A549 (cell line): ENCODE data around the gene CSGALNACT2. TPM values are rescaled to one million over a fixed set of nuclear protein-coding genes. Genes with fewer than 3 reads are reported as not detected.
A peak's percentile ranks its signal among the peaks of the same experiment; 100 is the strongest.

Experiments
- ATAC-seq, 2 experiments: fragments of 200-7000 bp in 1 of 2; fragments of >200 bp in 1 of 2; cut with Nextera tagmentation in 1 of 2; cut with Tn5 transposase in 1 of 2; 3 replicates each; pipeline versions ENCODE4 v1.8.0 to v1.9.1; 2018 to 2020; ENCODE audit warnings: mild to moderate bottlenecking in 1 of 2, moderate library complexity in 1 of 2
- CTCF ChIA-PET: fragments of 300-600 bp; sonication (Branson Sonifier 250); formaldehyde crosslinking; extraction: SDS; loops from one replicate; lab custom pipeline; 2021; ENCODE audit warnings: antibody characterized with exemption, inconsistent platforms; lab: Yijun Ruan, JAX
- POLR2A ChIA-PET: fragments of 350-600 bp; formaldehyde crosslinking; extraction: SDS; loops from one replicate; lab custom pipeline; 2021; ENCODE audit warnings: antibody characterized with exemption, inconsistent platforms; lab: Yijun Ruan, JAX
- DNase-seq, 2 experiments: peaks; one replicate each; pipeline versions ENCODE4 v3.0.0 to v3.0.0-alpha.2; 2011 to 2016; ENCODE audit warnings: low read depth in 1 of 2, low spot score in 1 of 2
- FAIRE-seq: peaks from 2 replicates; lab custom pipeline; 2011; peaks lifted over from hg19 to GRCh38; lab: Jason Lieb, UNC
- H3K27ac ChIP-seq, 2 experiments: fragments of >200 bp; sonication (Bioruptor Twin); formaldehyde crosslinking; 3 replicates each; pipeline ENCODE4 v1.5.1; 2016 to 2017
- H3K4me1 ChIP-seq: fragments of >200 bp; sonication (Bioruptor Twin); formaldehyde crosslinking; 3 replicates; pipeline ENCODE4 v1.6.1; 2016
- H3K4me2 ChIP-seq: fragments of >200 bp; sonication (Bioruptor Twin); formaldehyde crosslinking; 3 replicates; pipeline ENCODE4 v1.6.1; 2016
- H3K4me3 ChIP-seq: fragments of >200 bp; sonication (Bioruptor Twin); formaldehyde crosslinking; 3 replicates; pipeline ENCODE4 v1.5.1; 2016
- H3K9me3 ChIP-seq: fragments of >200 bp; sonication (Bioruptor Twin); formaldehyde crosslinking; 3 replicates; pipeline ENCODE4 v1.6.1; 2016
- BHLHE40 ChIP-seq: IDR thresholded peaks from 2 replicates; pipeline ENCODE4 v1.6.1; 2012; ENCODE audit warnings: low read depth, low read length, inconsistent platforms
- CBX8 ChIP-seq: fragments of 200-600 bp; sonication (generic); IDR thresholded peaks from 2 replicates; pipeline ENCODE4 v1.6.1; 2016
- CHD2 ChIP-seq: fragments of 150-350 bp; IDR thresholded peaks from 2 replicates; pipeline ENCODE4 v1.6.1; 2014; ENCODE audit warnings: low read length; ENCODE audit not compliant: partially characterized antibody
- EHF ChIP-seq: fragments of 250-450 bp; sonication (Bioruptor Pico); IDR thresholded peaks from 2 replicates; pipeline ENCODE4 v1.5.0; 2020; ENCODE audit warnings: mild to moderate bottlenecking
- FOSL2 ChIP-seq, 2 experiments: fragments of 450-650 bp in 1 of 2; fragments of >200 bp in 1 of 2; sonication (Bioruptor Twin) in 1 of 2; formaldehyde crosslinking; IDR thresholded peaks; 2 replicates each; pipeline versions ENCODE4 v1.5.0 to v1.6.1; 2016 to 2020; ENCODE audit warnings: mild to moderate bottlenecking in 1 of 2, moderate library complexity in 1 of 2
- HOXA7 ChIP-seq: fragments of 250-450 bp; sonication (Bioruptor Pico); IDR thresholded peaks from 2 replicates; pipeline ENCODE4 v1.5.0; 2020; ENCODE audit warnings: mild to moderate bottlenecking, moderate library complexity
- NFE2L2 ChIP-seq: fragments of 150-350 bp; conservative IDR thresholded peaks from 2 replicates; pipeline ENCODE4 v1.6.1; 2014; ENCODE audit warnings: low read length
- NPAS2 ChIP-seq: fragments of 250-450 bp; sonication (Bioruptor Pico); IDR thresholded peaks from 2 replicates; pipeline ENCODE4 v1.8.0; 2022; ENCODE audit warnings: mild to moderate bottlenecking, moderate library complexity, borderline replicate concordance
- NR3C1 ChIP-seq: fragments of >200 bp; sonication (Bioruptor Twin); formaldehyde crosslinking; IDR thresholded peaks from 3 replicates; pipeline ENCODE4 v1.6.1; 2017
- RAD21 ChIP-seq, 2 experiments: fragments of >200 bp in 1 of 2; sonication (Bioruptor Twin) in 1 of 2; formaldehyde crosslinking in 1 of 2; IDR thresholded peaks in 1 of 2; conservative IDR thresholded peaks in 1 of 2; 2 replicates in 1 of 2; 3 replicates in 1 of 2; pipeline ENCODE4 v1.6.1; 2012 to 2018; ENCODE audit warnings: inconsistent platforms in 1 of 2
- RARB ChIP-seq: fragments of 250-450 bp; sonication (Bioruptor Pico); IDR thresholded peaks from 2 replicates; pipeline ENCODE4 v1.8.0; 2021; ENCODE audit warnings: mild to moderate bottlenecking, moderate library complexity
- RNF2 ChIP-seq: fragments of 200-600 bp; sonication (generic); IDR thresholded peaks from 2 replicates; pipeline ENCODE4 v1.6.1; 2016; ENCODE audit warnings: low read depth, mild to moderate bottlenecking, antibody characterized with exemption, moderate library complexity, borderline replicate concordance
- TP53 ChIP-seq: fragments of 250-450 bp; sonication (Bioruptor Pico); IDR thresholded peaks from 2 replicates; pipeline ENCODE4 v1.5.0; 2021; ENCODE audit warnings: mild to moderate bottlenecking, moderate library complexity
- ZSCAN20 ChIP-seq: fragments of 250-450 bp; sonication (Bioruptor Pico); IDR thresholded peaks from 2 replicates; pipeline ENCODE4 v1.8.0; 2022; ENCODE audit warnings: mild to moderate bottlenecking, moderate library complexity
- WGBS: methylation state at CpG from one replicate; pipeline ENCODE4 v1.1.6; 2017; ENCODE audit errors: missing lambda C conversion rate; 5-methylcytosine and 5-hydroxymethylcytosine counted together
- polyA plus RNA-seq, 4 experiments: library from polyadenylated mRNA; depleted of rRNA in 3 of 4; stranded (reverse); fragments of >200 nt; fragmentation: RNase III in 1 of 4; extraction: RNeasy Plus Mini Kit Qiagen cat#74134 plus additional on column Dnase treatment in 1 of 4; gene quantifications; 2 replicates in 3 of 4; 3 replicates in 1 of 4; pipeline ENCODE4 v1.2.3, GENCODE V29; 2011 to 2017
- TF ChIP-seq, protein P1 (sequence below): fragments of >200 bp; sonication (Bioruptor Twin); formaldehyde crosslinking; IDR thresholded peaks from 3 replicates; pipeline ENCODE4 v1.5.1; 2016
- TF ChIP-seq, protein P2 (sequence below): fragments of 250-450 bp; sonication (Bioruptor Pico); IDR thresholded peaks from 2 replicates; pipeline ENCODE4 v1.5.0; 2020; ENCODE audit warnings: low read depth, mild to moderate bottlenecking, moderate library complexity
- TF ChIP-seq, protein P3 (sequence below): fragments of 250-450 bp; sonication (Bioruptor Pico); IDR thresholded peaks from 2 replicates; pipeline ENCODE4 v1.5.0; 2021; ENCODE audit warnings: mild to moderate bottlenecking, moderate library complexity, borderline replicate concordance

Gene CSGALNACT2
- polyA plus RNA-seq, 2 of the 4 experiments (the other 2 are of a cell fraction): 11.2 to 29.9 TPM

DNA sequence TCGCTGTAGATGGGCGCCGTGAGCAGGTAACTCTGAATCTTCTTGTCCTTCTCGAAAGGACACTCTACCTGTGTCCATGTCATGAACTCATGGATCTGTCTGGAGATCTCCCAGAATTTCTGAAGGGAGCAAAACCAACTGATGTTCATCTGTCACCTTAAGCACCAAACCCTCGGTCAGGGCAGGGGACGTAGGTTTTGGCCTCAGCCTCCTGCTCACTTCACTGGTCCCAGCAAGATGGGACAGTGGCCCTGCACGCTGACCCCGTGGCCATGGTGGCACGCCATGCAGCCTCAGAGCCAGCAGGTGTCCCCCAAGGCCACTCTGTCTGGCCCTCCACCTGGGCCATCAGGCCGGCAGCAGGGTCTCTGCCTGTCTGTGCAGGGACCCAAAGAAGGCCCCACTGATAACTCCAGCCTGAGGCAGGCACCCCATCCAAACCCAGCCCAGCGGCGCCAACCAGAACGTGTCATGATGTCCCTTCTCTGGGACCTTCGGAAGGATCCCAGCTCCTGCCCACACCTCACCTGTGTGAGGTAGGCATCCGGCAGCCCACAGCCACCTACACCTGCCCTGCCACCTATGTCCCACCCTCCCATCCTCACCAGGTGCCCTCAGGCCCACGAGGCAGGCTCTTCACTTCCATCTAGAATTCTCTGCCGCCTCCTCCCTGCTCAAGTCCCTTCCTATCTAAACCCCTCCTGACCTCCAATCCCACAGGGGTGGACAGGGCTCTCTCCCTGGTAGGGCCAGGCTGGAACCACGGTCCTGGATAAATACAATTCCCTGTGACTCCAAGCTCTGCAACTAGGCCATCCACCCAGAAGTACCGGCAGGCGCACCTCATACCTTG, 59.0 kb downstream of the CSGALNACT2 start (continued):
- TF ChIP-seq, protein P1, sequence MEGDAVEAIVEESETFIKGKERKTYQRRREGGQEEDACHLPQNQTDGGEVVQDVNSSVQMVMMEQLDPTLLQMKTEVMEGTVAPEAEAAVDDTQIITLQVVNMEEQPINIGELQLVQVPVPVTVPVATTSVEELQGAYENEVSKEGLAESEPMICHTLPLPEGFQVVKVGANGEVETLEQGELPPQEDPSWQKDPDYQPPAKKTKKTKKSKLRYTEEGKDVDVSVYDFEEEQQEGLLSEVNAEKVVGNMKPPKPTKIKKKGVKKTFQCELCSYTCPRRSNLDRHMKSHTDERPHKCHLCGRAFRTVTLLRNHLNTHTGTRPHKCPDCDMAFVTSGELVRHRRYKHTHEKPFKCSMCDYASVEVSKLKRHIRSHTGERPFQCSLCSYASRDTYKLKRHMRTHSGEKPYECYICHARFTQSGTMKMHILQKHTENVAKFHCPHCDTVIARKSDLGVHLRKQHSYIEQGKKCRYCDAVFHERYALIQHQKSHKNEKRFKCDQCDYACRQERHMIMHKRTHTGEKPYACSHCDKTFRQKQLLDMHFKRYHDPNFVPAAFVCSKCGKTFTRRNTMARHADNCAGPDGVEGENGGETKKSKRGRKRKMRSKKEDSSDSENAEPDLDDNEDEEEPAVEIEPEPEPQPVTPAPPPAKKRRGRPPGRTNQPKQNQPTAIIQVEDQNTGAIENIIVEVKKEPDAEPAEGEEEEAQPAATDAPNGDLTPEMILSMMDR: no peak
- TF ChIP-seq, protein P2, sequence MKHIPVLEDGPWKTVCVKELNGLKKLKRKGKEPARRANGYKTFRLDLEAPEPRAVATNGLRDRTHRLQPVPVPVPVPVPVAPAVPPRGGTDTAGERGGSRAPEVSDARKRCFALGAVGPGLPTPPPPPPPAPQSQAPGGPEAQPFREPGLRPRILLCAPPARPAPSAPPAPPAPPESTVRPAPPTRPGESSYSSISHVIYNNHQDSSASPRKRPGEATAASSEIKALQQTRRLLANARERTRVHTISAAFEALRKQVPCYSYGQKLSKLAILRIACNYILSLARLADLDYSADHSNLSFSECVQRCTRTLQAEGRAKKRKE (CRISPR knock-in tag): no peak
- TF ChIP-seq, protein P3, sequence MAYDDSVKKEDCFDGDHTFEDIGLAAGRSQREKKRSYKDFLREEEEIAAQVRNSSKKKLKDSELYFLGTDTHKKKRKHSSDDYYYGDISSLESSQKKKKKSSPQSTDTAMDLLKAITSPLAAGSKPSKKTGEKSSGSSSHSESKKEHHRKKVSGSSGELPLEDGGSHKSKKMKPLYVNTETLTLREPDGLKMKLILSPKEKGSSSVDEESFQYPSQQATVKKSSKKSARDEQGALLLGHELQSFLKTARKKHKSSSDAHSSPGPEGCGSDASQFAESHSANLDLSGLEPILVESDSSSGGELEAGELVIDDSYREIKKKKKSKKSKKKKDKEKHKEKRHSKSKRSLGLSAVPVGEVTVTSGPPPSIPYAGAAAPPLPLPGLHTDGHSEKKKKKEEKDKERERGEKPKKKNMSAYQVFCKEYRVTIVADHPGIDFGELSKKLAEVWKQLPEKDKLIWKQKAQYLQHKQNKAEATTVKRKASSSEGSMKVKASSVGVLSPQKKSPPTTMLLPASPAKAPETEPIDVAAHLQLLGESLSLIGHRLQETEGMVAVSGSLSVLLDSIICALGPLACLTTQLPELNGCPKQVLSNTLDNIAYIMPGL (CRISPR knock-in tag): no peak

DNA sequence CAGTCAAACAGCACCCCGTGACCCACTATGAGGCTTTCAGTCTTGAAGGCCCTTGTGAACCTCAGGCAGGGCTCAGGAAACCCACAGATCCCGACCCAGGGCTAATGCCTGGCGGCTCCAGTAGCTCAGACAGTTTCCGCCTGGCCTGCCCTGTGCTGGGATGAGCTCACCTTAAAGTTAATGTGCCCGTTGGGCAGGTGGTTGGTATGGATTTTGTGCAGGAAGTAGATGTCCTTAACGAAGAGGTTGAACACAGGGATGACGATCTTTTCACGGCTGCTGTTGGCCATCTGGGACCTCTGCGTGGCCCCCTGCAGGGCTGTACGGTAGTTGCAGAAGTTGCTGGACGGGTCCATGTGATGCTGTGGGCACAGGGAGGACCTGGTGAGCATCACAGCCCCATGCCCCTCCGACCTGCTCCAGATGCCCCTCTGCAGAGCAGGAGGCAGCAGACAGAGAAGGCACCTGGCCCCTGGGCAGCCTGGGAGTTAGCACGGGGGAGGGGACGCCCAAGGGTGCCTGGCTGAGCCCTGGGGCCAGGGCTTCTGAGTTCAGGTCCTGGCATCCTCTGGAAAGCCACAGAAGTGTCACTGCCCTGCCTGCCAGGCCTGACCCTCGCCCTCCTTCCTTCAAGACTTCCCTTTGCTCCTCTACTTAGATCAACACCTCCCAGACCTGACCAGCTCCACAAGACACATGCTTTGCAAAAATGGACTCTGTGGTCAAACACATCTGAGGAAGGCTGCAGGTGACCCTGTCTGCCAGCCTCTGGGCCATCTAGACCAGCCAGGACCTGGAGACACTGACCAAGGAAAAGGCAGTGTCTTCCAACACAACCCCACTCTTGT, 59.8 kb downstream of the CSGALNACT2 start:
- H3K4me1 ChIP-seq: no peaks in the 10 kb centered on the region
- peak; percentile 31 to 56; a peak in 3 of 6 replicates for ATAC-seq
- H3K27ac ChIP-seq: no peak overlapping the region
- DNase-seq: peak; percentile 23 to 47
- WGBS: 64% methylated on average over 13 of the region's 15 CpGs
- POLR2A ChIA-PET: no interaction called here
- H3K4me2 ChIP-seq: no peak overlapping the region
- no peaks in the 10 kb centered on the region for H3K9me3 ChIP-seq
- no peak overlapping the region for H3K4me3 ChIP-seq
- FAIRE-seq: no peak
- no peak for TF ChIP-seq EHF (CRISPR knock-in tag)
- TF ChIP-seq RNF2: no peak
- no peak for TF ChIP-seq RARB
- no peak for TF ChIP-seq BHLHE40
- TF ChIP-seq CHD2: no peak
- TF ChIP-seq FOSL2 (IDR thresholded peaks at IDR 0.05): no peak
- TF ChIP-seq FOSL2 (CRISPR knock-in tag; IDR thresholded peaks at IDR 0.05): no peak
- TF ChIP-seq, protein P1: no peak
- TF ChIP-seq HOXA7 (CRISPR knock-in tag): no peak
- no peak for TF ChIP-seq TP53 (CRISPR knock-in tag)
- TF ChIP-seq ZSCAN20 (CRISPR knock-in tag): no peak
- no peak for TF ChIP-seq NFE2L2
- TF ChIP-seq CBX8: no peak
- no peak for TF ChIP-seq RAD21 (conservative IDR thresholded peaks at IDR 0.05 in 1 of 2, IDR thresholded peaks at IDR 0.05 in 1 of 2)
- TF ChIP-seq NPAS2 (CRISPR knock-in tag): no peak
- no peak for TF ChIP-seq NR3C1
- CTCF ChIA-PET: no interaction called here
